H1 (cell line): ENCODE data around the gene PROP1. TPM values are rescaled to one million over a fixed set of nuclear protein-coding genes. Genes with fewer than 3 reads are reported as not detected.

Experiments
- CHD2 ChIP-seq: IDR thresholded peaks from 2 replicates; pipeline ENCODE4 v1.6.1; 2012; ENCODE audit warnings: low read length, improper control_type of control experiment
- CTCF ChIP-seq, 3 experiments: IDR thresholded peaks; 1 replicate in 2 of 3; 2 replicates in 1 of 3; pipeline versions ENCODE4 v1.5.1 to v1.6.1; 2011; ENCODE audit warnings: low read length in 3 of 3, mild to moderate bottlenecking in 3 of 3, inconsistent platforms in 2 of 3, low read depth in 1 of 3, moderate library complexity in 1 of 3; ENCODE audit not compliant: insufficient read depth in 1 of 3; ENCODE audit errors: control extremely low read depth in 1 of 3
- EZH2 ChIP-seq: fragments of 200-600 bp; sonication (generic); IDR thresholded peaks from 2 replicates; pipeline ENCODE4 v1.7.1; 2012; ENCODE audit warnings: low read depth, mild to moderate bottlenecking, moderate library complexity, low read length, inconsistent platforms; ENCODE audit not compliant: severe bottlenecking
- MAFK ChIP-seq: IDR thresholded peaks from 2 replicates; pipeline ENCODE4 v1.6.1; 2012; ENCODE audit warnings: low read depth, mild to moderate bottlenecking, improper control_type of control experiment, low read length
- NANOG ChIP-seq: IDR thresholded peaks from 2 replicates; pipeline ENCODE4 v1.6.1; 2011; ENCODE audit warnings: low read length, low read depth, mild to moderate bottlenecking, inconsistent platforms; ENCODE audit not compliant: insufficient read depth, poor library complexity, severe bottlenecking
- POLR2A ChIP-seq, 2 experiments: IDR thresholded peaks; 1 replicate in 1 of 2; 2 replicates in 1 of 2; pipeline ENCODE4 v1.6.1; 2011; ENCODE audit warnings: low read depth in 2 of 2, low read length in 2 of 2, mild to moderate bottlenecking in 2 of 2; ENCODE audit errors: control extremely low read depth in 1 of 2
- SIN3A ChIP-seq, 2 experiments: IDR thresholded peaks in 1 of 2; conservative IDR thresholded peaks in 1 of 2; 2 replicates each; pipeline ENCODE4 v1.6.1; 2011 to 2012; ENCODE audit warnings: low read length in 2 of 2, improper control_type of control experiment in 1 of 2, low read depth in 1 of 2, mild to moderate bottlenecking in 1 of 2
- TBP ChIP-seq: IDR thresholded peaks from 2 replicates; pipeline ENCODE4 v1.6.1; 2011; ENCODE audit warnings: low read depth, low read length, improper control_type of control experiment
- TCF12 ChIP-seq: IDR thresholded peaks from 2 replicates; pipeline ENCODE4 v1.6.1; 2011; ENCODE audit warnings: low read depth, mild to moderate bottlenecking, low read length
- USF2 ChIP-seq: IDR thresholded peaks from 2 replicates; pipeline ENCODE4 v1.6.1; 2011; ENCODE audit warnings: low read length, improper control_type of control experiment
- polyA plus RNA-seq, 7 experiments: library from polyadenylated mRNA; depleted of rRNA in 3 of 7; stranded (reverse) in 5 of 7; unstranded in 2 of 7; fragments of >200 nt in 5 of 7; fragments of 200-250 nt in 2 of 7; gene quantifications; 1 replicate in 5 of 7; 2 replicates in 1 of 7; 4 replicates in 1 of 7; pipeline versions ENCODE4 v1.2.1 to v1.2.3, GENCODE V29; 2011 to 2013; ENCODE audit warnings: missing spikeins in 2 of 7, mixed read lengths in 2 of 7
- total RNA-seq: library from RNA; stranded (reverse); fragmentation: NEBNext Ultra II Directional; extraction: Animal tissue kit (Norgen Biotek cat#: 25700); gene quantifications from 2 replicates; pipeline ENCODE4 v1.2.1, GENCODE V29; 2021

PROP1 gene
- total and polyA plus RNA-seq, 2 of the 8 experiments (the other 6 are each of a cell fraction or from before 2014, with no cell fraction given) = not detected

- TF ChIP-seq USF2 (no peak), CTCF (IDR thresholded peaks at IDR 0.05; ENCODE audit: control extremely low read depth in 1 of 3, insufficient read depth in 1 of 3, low read depth in 1 of 3, low read length in 3 of 3) (no peak), POLR2A (IDR thresholded peaks at IDR 0.05; ENCODE audit: control extremely low read depth in 1 of 2, low read depth in 2 of 2, low read length in 2 of 2) (no peak), EZH2 (no peak), TCF12 (no peak), TBP (no peak), NANOG (no peak), MAFK (no peak), CHD2 (no peak), SIN3A (conservative IDR thresholded peaks at IDR 0.05 in 1 of 2, IDR thresholded peaks at IDR 0.05 in 1 of 2; ENCODE audit: low read depth in 1 of 2, low read length in 2 of 2) (no peak)
Measured at GRCh38 chr5:177966839-177967166, 29.2 kb downstream of the PROP1 start (continued).
